H1 (cell line): ENCODE data around the gene NPY2R. TPM values are rescaled to one million over a fixed set of nuclear protein-coding genes. Genes with fewer than 3 reads are reported as not detected.

Source experiments
- CTCF ChIA-PET: fragments of 300-600 bp; sonication (Branson Sonifier 250); formaldehyde crosslinking; loops from one replicate; lab custom pipeline; 2021; ENCODE audit not compliant: partially characterized antibody; lab: Charles Lee
- POLR2A ChIA-PET: fragments of 300-600 bp; sonication (Branson Sonifier 250); formaldehyde crosslinking; loops from one replicate; lab custom pipeline; 2021; ENCODE audit warnings: inconsistent platforms; ENCODE audit not compliant: partially characterized antibody; lab: Charles Lee
- DNase-seq, 2 experiments: peaks; one replicate each; pipeline versions ENCODE4 v3.0.0 to v3.0.0-alpha.2; 2010 to 2022; ENCODE audit warnings: low spot score in 2 of 2, low read depth in 1 of 2, mixed read lengths in 1 of 2
- FAIRE-seq: peaks from 2 replicates; lab custom pipeline; 2011; peaks lifted over from hg19 to GRCh38; lab: Jason Lieb, UNC
- H2AFZ ChIP-seq: 2 replicates; pipeline ENCODE4 v1.8.1; 2012; ENCODE audit warnings: low read length, inconsistent platforms
- H2AK5ac ChIP-seq: 2 replicates; pipeline ENCODE4 v1.6.1; 2013; ENCODE audit warnings: low read depth, low read length
- H2BK120ac ChIP-seq: replicated peaks from 2 replicates; pipeline ENCODE3; 2013; ENCODE audit warnings: low read depth, low read length, inconsistent platforms
- H2BK12ac ChIP-seq: 2 replicates; pipeline ENCODE4 v1.6.1; 2013; ENCODE audit warnings: low read depth, low read length
- H2BK15ac ChIP-seq: 2 replicates; pipeline ENCODE4 v1.6.1; 2013; ENCODE audit warnings: low read length
- H2BK20ac ChIP-seq: 2 replicates; pipeline ENCODE4 v1.6.1; 2013; ENCODE audit warnings: low read length
- H2BK5ac ChIP-seq: 2 replicates; pipeline ENCODE4 v1.6.1; 2013; ENCODE audit warnings: low read depth, low read length
- H3K14ac ChIP-seq: 2 replicates; pipeline ENCODE4 v1.6.1; 2013; ENCODE audit warnings: inconsistent platforms; ENCODE audit not compliant: insufficient read length
- H3K18ac ChIP-seq: 2 replicates; pipeline ENCODE4 v1.6.1; 2013; ENCODE audit warnings: low read length; ENCODE audit errors: extremely low read depth
- H3K23ac ChIP-seq: 2 replicates; pipeline ENCODE4 v1.6.1; 2013; ENCODE audit warnings: inconsistent platforms; ENCODE audit not compliant: insufficient read length
- H3K23me2 ChIP-seq: 2 replicates; pipeline ENCODE4 v1.6.1; 2013; ENCODE audit warnings: low read depth, low read length
- H3K27ac ChIP-seq: 2 replicates; pipeline ENCODE4 v1.6.1; 2011; ENCODE audit warnings: low read depth, low read length, inconsistent platforms
- H3K27me3 ChIP-seq, 4 experiments: replicated peaks in 1 of 4; 1 replicate in 1 of 4; 2 replicates in 3 of 4; pipeline versions ENCODE4 v1.6.1 to v1.8.1; 2011 to 2013; ENCODE audit warnings: low read length in 3 of 4, mild to moderate bottlenecking in 3 of 4, inconsistent platforms in 2 of 4, mixed read lengths in 2 of 4, moderate library complexity in 1 of 4; ENCODE audit not compliant: control insufficient read depth in 3 of 4, insufficient read depth in 3 of 4; ENCODE audit errors: extremely low read depth in 1 of 4
- H3K36me3 ChIP-seq, 4 experiments: 2 replicates each; pipeline versions ENCODE4 v1.6.1 to v1.8.1; 2011 to 2013; ENCODE audit warnings: mild to moderate bottlenecking in 4 of 4, low read length in 3 of 4, moderate library complexity in 2 of 4, control low read depth in 1 of 4, inconsistent platforms in 1 of 4; ENCODE audit not compliant: insufficient read depth in 4 of 4, control insufficient read depth in 2 of 4
- H3K4ac ChIP-seq: replicated peaks from 2 replicates; pipeline ENCODE3; 2013; ENCODE audit warnings: low read length, low read depth, mixed read lengths, inconsistent platforms; ENCODE audit not compliant: insufficient read length
- H3K4me1 ChIP-seq, 4 experiments: replicated peaks in 1 of 4; 1 replicate in 1 of 4; 2 replicates in 3 of 4; pipeline versions ENCODE4 v1.6.1 to v1.8.1; 2011 to 2013; ENCODE audit warnings: low read length in 3 of 4, inconsistent platforms in 2 of 4, mixed read lengths in 1 of 4; ENCODE audit not compliant: insufficient read depth in 4 of 4, control insufficient read depth in 3 of 4
- H3K4me2 ChIP-seq, 2 experiments: 2 replicates each; pipeline versions ENCODE4 v1.6.1 to v1.8.1; 2011 to 2013; ENCODE audit warnings: low read depth in 2 of 2, low read length in 2 of 2, control low read depth in 1 of 2, inconsistent platforms in 1 of 2, mild to moderate bottlenecking in 1 of 2; ENCODE audit not compliant: insufficient read depth in 1 of 2
- H3K4me3 ChIP-seq, 4 experiments: fragments of 200-600, 300-600 bp in 1 of 4; sonication (generic), shearing (Covaris generic), sonication (Bioruptor Twin) in 1 of 4; 2 replicates each; pipeline versions ENCODE4 v1.5.1 to v1.8.1; 2011 to 2016; ENCODE audit warnings: low read length in 4 of 4, low read depth in 3 of 4, control low read depth in 2 of 4, inconsistent platforms in 2 of 4, mild to moderate bottlenecking in 2 of 4, mixed read lengths in 1 of 4, moderate library complexity in 1 of 4; ENCODE audit not compliant: insufficient read depth in 2 of 4; ENCODE audit errors: extremely low read depth in 1 of 4
- H3K56ac ChIP-seq: replicated peaks from 2 replicates; pipeline ENCODE3; 2013; ENCODE audit warnings: low read depth, mild to moderate bottlenecking, mixed read lengths, low read length, inconsistent platforms; ENCODE audit not compliant: insufficient read length
- H3K79me1 ChIP-seq: 2 replicates; pipeline ENCODE4 v1.6.1; 2013; ENCODE audit warnings: low read depth, low read length, control low read depth
- H3K79me2 ChIP-seq, 2 experiments: 2 replicates each; pipeline versions ENCODE4 v1.6.1 to v1.8.1; 2012 to 2013; ENCODE audit warnings: low read length in 2 of 2, mild to moderate bottlenecking in 2 of 2, inconsistent platforms in 1 of 2; ENCODE audit not compliant: insufficient read depth in 2 of 2, control insufficient read depth in 1 of 2
- H3K9ac ChIP-seq, 4 experiments: replicated peaks in 1 of 4; 1 replicate in 1 of 4; 2 replicates in 3 of 4; pipeline versions ENCODE4 v1.6.1 to v1.8.1; 2011 to 2013; ENCODE audit warnings: low read depth in 3 of 4, low read length in 3 of 4, control low read depth in 2 of 4, mild to moderate bottlenecking in 2 of 4, moderate library complexity in 2 of 4, inconsistent platforms in 1 of 4; ENCODE audit errors: extremely low read depth in 1 of 4
- H3K9me3 ChIP-seq, 2 experiments: 2 replicates each; pipeline versions ENCODE4 v1.6.1 to v1.8.1; 2012 to 2013; ENCODE audit warnings: mild to moderate bottlenecking in 2 of 2, moderate library complexity in 2 of 2, control low read depth in 1 of 2, inconsistent platforms in 1 of 2, low read depth in 1 of 2, low read length in 1 of 2, mixed read lengths in 1 of 2; ENCODE audit not compliant: insufficient read depth in 2 of 2
- H4K20me1 ChIP-seq, 2 experiments: replicated peaks in 1 of 2; 2 replicates each; pipeline versions ENCODE3 to v1.8.1; 2011 to 2013; ENCODE audit warnings: inconsistent platforms in 2 of 2, low read length in 2 of 2, mild to moderate bottlenecking in 1 of 2; ENCODE audit not compliant: insufficient read depth in 2 of 2, control insufficient read depth in 1 of 2
- H4K5ac ChIP-seq: 2 replicates; pipeline ENCODE4 v1.6.1; 2013; ENCODE audit warnings: low read length, low read depth, mixed read lengths, inconsistent platforms; ENCODE audit not compliant: insufficient read length
- H4K8ac ChIP-seq: 2 replicates; pipeline ENCODE4 v1.8.0; 2013; ENCODE audit warnings: mild to moderate bottlenecking, moderate library complexity, low read length, inconsistent platforms; ENCODE audit not compliant: insufficient read depth; ENCODE audit errors: extremely low read depth
- H4K91ac ChIP-seq: replicated peaks from 2 replicates; pipeline ENCODE3; 2013; ENCODE audit warnings: low read length, mixed read lengths, inconsistent platforms; ENCODE audit not compliant: insufficient read length
- CREB1 ChIP-seq: IDR thresholded peaks from 2 replicates; pipeline ENCODE4 v1.6.1; 2012; ENCODE audit warnings: inconsistent platforms
- EP300 ChIP-seq, 2 experiments: IDR thresholded peaks; 1 replicate in 1 of 2; 2 replicates in 1 of 2; pipeline ENCODE4 v1.6.1; 2011 to 2012; ENCODE audit warnings: low read depth in 2 of 2, low read length in 2 of 2, mild to moderate bottlenecking in 2 of 2, borderline replicate concordance in 1 of 2, inconsistent platforms in 1 of 2, moderate library complexity in 1 of 2
- EZH2 ChIP-seq: fragments of 200-600 bp; sonication (generic); IDR thresholded peaks from 2 replicates; pipeline ENCODE4 v1.7.1; 2012; ENCODE audit warnings: low read depth, mild to moderate bottlenecking, moderate library complexity, low read length, inconsistent platforms; ENCODE audit not compliant: severe bottlenecking
- GTF2F1 ChIP-seq: IDR thresholded peaks from 2 replicates; pipeline ENCODE4 v1.6.1; 2012; ENCODE audit warnings: low read depth, low read length, improper control_type of control experiment, borderline replicate concordance
- JUN ChIP-seq: IDR thresholded peaks from 2 replicates; pipeline ENCODE4 v1.6.1; 2011; ENCODE audit warnings: low read depth, mild to moderate bottlenecking, improper control_type of control experiment, low read length
- KDM1A ChIP-seq: fragments of 200-600, 300-600 bp; sonication (generic); IDR thresholded peaks from 2 replicates; pipeline ENCODE4 v1.7.1; 2016; ENCODE audit warnings: mild to moderate bottlenecking, low read length, borderline replicate concordance
- MAFK ChIP-seq: IDR thresholded peaks from 2 replicates; pipeline ENCODE4 v1.6.1; 2012; ENCODE audit warnings: low read depth, mild to moderate bottlenecking, improper control_type of control experiment, low read length
- NANOG ChIP-seq: IDR thresholded peaks from 2 replicates; pipeline ENCODE4 v1.6.1; 2011; ENCODE audit warnings: low read length, low read depth, mild to moderate bottlenecking, inconsistent platforms; ENCODE audit not compliant: insufficient read depth, poor library complexity, severe bottlenecking
- RBBP5 ChIP-seq: IDR thresholded peaks from 2 replicates; pipeline ENCODE4 v1.7.1; 2012; ENCODE audit warnings: low read depth, mild to moderate bottlenecking, inconsistent platforms, low read length, moderate library complexity, borderline replicate concordance
- SP1 ChIP-seq: IDR thresholded peaks from 2 replicates; pipeline ENCODE4 v1.6.1; 2011; ENCODE audit warnings: low read depth, low read length
- TCF12 ChIP-seq: IDR thresholded peaks from 2 replicates; pipeline ENCODE4 v1.6.1; 2011; ENCODE audit warnings: low read depth, mild to moderate bottlenecking, low read length
- TEAD4 ChIP-seq: IDR thresholded peaks from 2 replicates; pipeline ENCODE4 v1.6.1; 2012; ENCODE audit warnings: low read depth, low read length, inconsistent platforms, mixed read lengths
- WGBS, 2 experiments: shearing (Covaris generic) in 1 of 2; methylation state at CpG; one replicate each; pipeline versions ENCODE4 v1.1.6 to v1.1.7; 2013 to 2015; ENCODE audit warnings: low lambda C conversion rate in 2 of 2, mixed read lengths in 2 of 2, inconsistent platforms in 1 of 2, low coverage in 1 of 2, missing lambda C conversion rate in 1 of 2; ENCODE audit not compliant: insufficient replicate concordance in 2 of 2, insufficient coverage in 1 of 2, insufficient read length in 1 of 2; ENCODE audit errors: extremely low coverage in 1 of 2, missing lambda C conversion rate in 1 of 2; 5-methylcytosine and 5-hydroxymethylcytosine counted together
- polyA plus RNA-seq, 7 experiments: library from polyadenylated mRNA; depleted of rRNA in 3 of 7; stranded (reverse) in 5 of 7; unstranded in 2 of 7; fragments of >200 nt in 5 of 7; fragments of 200-250 nt in 2 of 7; gene quantifications; 1 replicate in 5 of 7; 2 replicates in 1 of 7; 4 replicates in 1 of 7; pipeline versions ENCODE4 v1.2.1 to v1.2.3, GENCODE V29; 2011 to 2013; ENCODE audit warnings: missing spikeins in 2 of 7, mixed read lengths in 2 of 7
- total RNA-seq: library from RNA; stranded (reverse); fragmentation: NEBNext Ultra II Directional; extraction: Animal tissue kit (Norgen Biotek cat#: 25700); gene quantifications from 2 replicates; pipeline ENCODE4 v1.2.1, GENCODE V29; 2021
- TF ChIP-seq, protein P1 (sequence below): IDR thresholded peaks from 2 replicates; pipeline ENCODE4 v1.6.1; 2011; ENCODE audit warnings: low read length, improper control_type of control experiment

Gene NPY2R
- total and polyA plus RNA-seq, 2 of the 8 experiments (the other 6 are each of a cell fraction or from before 2014, with no cell fraction given) = 0.09 to 0.41 TPM

GRCh38 chr4:155249016-155249566, 40.7 kb downstream of the NPY2R start:
- Histone ChIP-seq H2BK5ac (no peak overlapping the region), H3K4me3 (no peak overlapping the region), H3K27ac (no peak overlapping the region), H3K9me3 (no peaks in the 10 kb centered on the region), H3K9ac (no peak overlapping the region), H4K20me1 (no peaks in the 10 kb centered on the region), H2BK20ac (no peak overlapping the region), H3K27me3 (no peaks in the 10 kb centered on the region), H3K14ac (no peak overlapping the region), H2AFZ (no peak overlapping the region), H3K4me2 (no peak overlapping the region), H3K79me2 (no peaks in the 10 kb centered on the region), H3K4me1 (no peaks in the 10 kb centered on the region; a peak in 1 of 7 replicates), H2BK15ac (no peak overlapping the region), H3K4ac (no peak overlapping the region), H4K8ac (no peak overlapping the region), H2AK5ac (no peak overlapping the region), H3K23ac (no peak overlapping the region), H2BK120ac (no peak overlapping the region), H3K18ac (no peak overlapping the region), H3K79me1 (no peaks in the 10 kb centered on the region), H3K23me2 (no peaks in the 10 kb centered on the region), H4K91ac (no peak overlapping the region), H4K5ac (no peak overlapping the region), H3K56ac (no peak overlapping the region), H3K36me3 (no peaks in the 10 kb centered on the region), H2BK12ac (no peak overlapping the region)
- POLR2A ChIA-PET = no interaction called here
- WGBS, 2 experiments = 75% methylated on average over 8 of the region's 8 CpGs; no CpG with 5 or more reads in 1 of the 2 experiments
- CTCF ChIA-PET = interaction anchor here (1.3 to 2.3 kb wide), 2 partner anchors 41 to 261 kb away, joined by 3 to 6 read pairs; partner anchors contain the start of gene NPY2R
- DNase-seq = no peak
- FAIRE-seq = no peak
- TF ChIP-seq NANOG (no peak), TEAD4 (no peak), MAFK (no peak), EZH2 (no peak), RBBP5 (no peak), GTF2F1 (no peak), KDM1A (no peak), CREB1 (no peak), EP300 (IDR thresholded peaks at IDR 0.05; ENCODE audit: borderline replicate concordance in 1 of 2, low read depth in 2 of 2, low read length in 2 of 2) (no peak), SP1 (no peak), TCF12 (no peak), JUN (no peak)
- TF ChIP-seq, protein P1, sequence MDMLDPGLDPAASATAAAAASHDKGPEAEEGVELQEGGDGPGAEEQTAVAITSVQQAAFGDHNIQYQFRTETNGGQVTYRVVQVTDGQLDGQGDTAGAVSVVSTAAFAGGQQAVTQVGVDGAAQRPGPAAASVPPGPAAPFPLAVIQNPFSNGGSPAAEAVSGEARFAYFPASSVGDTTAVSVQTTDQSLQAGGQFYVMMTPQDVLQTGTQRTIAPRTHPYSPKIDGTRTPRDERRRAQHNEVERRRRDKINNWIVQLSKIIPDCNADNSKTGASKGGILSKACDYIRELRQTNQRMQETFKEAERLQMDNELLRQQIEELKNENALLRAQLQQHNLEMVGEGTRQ = no peak
